ENCODE results near the gene KRTAP10-8. TPM values are rescaled to one million over a fixed set of nuclear protein-coding genes. Genes with fewer than 3 reads are reported as not detected.
"Not testable (repeated sequence)": the region's sequence is repeated elsewhere in the genome, so short reads cannot be mapped to it uniquely, and the experiment has no call there.

Gene KRTAP10-8
- total RNA-seq, 1 donor from 2014 or later: not detected

DNA sequence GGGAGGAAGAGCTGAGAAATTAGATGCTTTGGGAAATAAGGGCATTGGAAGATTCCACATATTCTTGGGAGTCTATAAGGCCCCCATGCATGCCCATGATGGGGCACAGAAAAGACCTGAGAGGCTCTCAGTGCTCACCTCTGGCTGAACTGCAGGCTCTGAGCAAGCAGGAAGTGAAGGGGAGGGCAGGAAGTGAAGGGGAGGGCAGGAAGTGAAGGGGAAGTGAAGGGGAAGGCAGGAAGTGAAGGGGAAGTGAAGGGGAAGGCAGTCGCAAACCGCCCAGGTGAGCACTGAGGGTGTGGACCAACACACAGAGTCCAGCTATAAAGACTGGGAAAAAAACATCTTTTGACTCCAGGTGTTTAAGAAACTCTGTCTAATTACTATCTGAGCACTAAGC, 18.6 kb downstream of the KRTAP10-8 start:
- intact Hi-C loops (cut with DNase I): no loop called here
- DNase-seq (ENCODE audit: missing footprints) (no peak), ATAC-seq (no peak)

DNA sequence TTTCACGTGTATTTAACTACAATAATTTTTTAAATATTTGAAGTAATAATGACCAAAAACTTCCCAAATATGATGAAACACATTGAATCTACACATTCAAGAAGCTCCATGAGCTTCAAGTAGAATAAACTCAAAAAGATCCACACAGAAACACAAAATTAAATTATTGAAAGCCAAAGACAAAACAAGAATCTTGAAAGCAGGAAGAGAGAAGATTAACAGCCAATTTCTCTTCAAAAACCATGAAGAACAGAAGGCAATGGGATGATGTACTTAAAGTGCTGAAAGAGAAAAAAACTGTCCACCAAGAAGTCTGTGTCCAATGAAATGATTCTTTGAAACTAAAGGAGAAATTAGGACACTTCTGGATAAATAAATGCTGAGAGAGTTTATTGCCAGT, 20.2 kb downstream of the KRTAP10-8 start:
- DNase-seq (ENCODE audit: missing footprints) (no peak), ATAC-seq (no peak)
- intact Hi-C loops (cut with DNase I): no loop called here

DNA sequence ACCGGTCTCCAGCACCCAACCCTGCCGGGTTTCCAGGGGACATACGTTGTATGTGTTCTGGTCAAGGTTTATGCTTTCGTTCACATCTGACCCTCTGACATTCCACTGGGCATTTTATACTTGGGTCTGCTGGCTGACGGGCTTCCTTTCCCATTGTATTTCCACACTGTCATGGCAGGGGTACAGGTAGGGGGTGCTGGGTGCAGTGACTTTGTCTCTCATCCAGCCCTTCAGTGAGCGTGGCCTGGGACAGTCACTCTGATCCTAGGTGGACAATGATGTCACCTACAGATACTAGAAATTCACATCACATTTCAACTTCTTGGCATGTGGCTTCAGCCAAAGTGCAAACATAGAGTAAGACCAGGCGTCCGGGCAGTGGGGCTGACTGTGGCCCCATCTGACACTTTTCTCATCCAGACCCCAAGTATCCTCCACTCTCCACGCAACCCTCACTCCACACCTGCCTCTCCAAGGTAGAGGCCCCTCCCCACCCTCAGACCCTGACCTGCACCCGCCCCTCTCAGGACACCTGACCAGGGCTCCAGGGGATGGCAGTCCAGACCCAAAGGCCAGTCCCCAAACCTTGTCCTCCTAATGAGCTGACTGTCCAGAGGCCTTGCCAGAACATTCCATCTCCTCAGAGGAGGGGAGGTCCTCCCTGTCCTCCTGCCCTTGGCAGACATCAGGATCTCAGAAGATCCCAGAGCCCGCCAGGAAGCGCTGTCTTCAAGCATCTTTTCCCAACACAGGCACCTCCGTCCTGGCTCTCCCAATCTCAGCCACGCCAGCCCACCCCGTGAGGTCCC, 24.5 kb downstream of the KRTAP10-8 start:
- intact Hi-C loops (cut with DNase I): no loop called here
- DNase-seq (ENCODE audit: missing footprints): no peak
- ATAC-seq: no peak

GRCh38 chr21:44637018-44637850, 25.4 kb downstream of the KRTAP10-8 start, which contains the start of gene KRTAP10-10:
Gene KRTAP10-10, plus strand, starts transcription at chr21:44637356. Its CDS starts 62 bp downstream, at chr21:44637418.
- intact Hi-C loops (cut with DNase I): no loop called here
- ATAC-seq (no peak), DNase-seq (ENCODE audit: missing footprints) (no peak)

- intact Hi-C loops (cut with DNase I); DNase-seq (ENCODE audit: missing footprints); ATAC-seq: not testable (repeated sequence)
These were observed 26.0 kb downstream of the KRTAP10-8 start for GRCh38 chr21:44637851-44638348.

DNA sequence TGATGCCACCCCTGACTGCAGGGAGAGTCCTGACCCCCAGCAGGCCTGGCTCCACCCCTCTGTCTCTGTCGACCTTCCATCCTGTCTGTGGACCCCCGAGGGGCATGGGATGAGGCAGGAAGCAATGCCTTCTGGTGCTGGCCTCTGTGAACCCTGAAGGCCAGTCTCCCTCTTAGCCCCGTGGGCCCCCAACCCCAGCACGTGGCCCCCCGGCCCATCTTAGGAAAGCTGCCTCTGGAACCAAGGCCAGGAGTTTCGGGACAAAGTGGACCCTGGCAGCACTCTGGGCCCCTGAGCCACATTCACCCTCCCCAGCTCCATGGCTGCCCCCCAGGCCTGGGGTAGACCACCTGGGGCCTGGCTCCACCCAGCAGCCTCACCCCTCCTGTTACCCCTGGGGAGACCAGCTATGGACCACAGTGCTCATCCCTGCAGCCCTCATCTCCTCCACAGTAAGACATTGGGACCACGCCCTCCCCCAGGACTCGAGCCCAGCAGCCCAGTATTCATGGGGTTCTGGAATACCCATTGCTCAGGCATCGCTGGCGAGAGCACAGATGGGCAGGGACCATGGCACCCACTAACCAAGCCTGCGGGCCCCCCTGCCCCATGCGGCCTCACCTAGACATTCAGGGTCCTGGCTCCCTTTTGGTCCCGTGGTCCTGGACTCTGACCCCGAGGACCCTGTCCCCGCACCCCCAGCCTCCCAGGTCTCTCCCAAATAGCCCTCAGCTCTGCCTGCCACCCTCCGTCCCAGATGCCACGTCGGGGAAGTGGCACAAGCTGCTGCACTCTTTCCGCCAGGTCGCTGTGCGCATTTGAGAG, 26.8 kb downstream of the KRTAP10-8 start:
- intact Hi-C loops (cut with DNase I); DNase-seq (ENCODE audit: missing footprints): not testable (repeated sequence)

GRCh38 chr21:44639331-44639655, 27.4 kb downstream of the KRTAP10-8 start:
- no peak for DNase-seq (ENCODE audit: missing footprints)
- no peak for ATAC-seq
- intact Hi-C loops (cut with DNase I): no loop called here

More for the DNA sequence above, 26.8 kb downstream of the KRTAP10-8 start:
- ATAC-seq: not testable (repeated sequence)

DNA sequence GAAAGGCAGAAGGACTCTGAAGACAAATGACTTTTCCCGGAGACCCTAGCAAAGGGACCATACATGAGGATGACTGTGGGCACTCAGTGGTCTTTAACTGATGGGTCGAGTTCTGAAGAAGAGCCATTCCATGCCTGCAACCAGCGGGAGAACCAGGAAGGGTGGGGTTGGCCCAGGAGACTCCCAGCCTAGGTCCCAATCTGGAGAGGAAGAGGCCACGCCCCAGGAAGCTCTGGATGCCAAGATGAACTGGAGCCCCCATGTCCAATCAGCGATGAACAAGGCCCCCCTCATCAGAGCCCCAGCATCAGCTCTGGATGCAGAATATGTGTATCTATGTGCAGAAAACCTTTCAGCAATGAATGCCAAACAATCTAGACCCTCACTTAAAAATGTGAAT, 28.9 kb downstream of the KRTAP10-8 start:
- intact Hi-C loops (cut with DNase I): no loop called here
- DNase-seq (ENCODE audit: missing footprints) (no peak), ATAC-seq (no peak)

GRCh38 chr21:44643741-44644310, 31.9 kb downstream of the KRTAP10-8 start:
- intact Hi-C loops (cut with DNase I): no loop called here
- DNase-seq (ENCODE audit: missing footprints) (no peak), ATAC-seq (no peak)

DNA sequence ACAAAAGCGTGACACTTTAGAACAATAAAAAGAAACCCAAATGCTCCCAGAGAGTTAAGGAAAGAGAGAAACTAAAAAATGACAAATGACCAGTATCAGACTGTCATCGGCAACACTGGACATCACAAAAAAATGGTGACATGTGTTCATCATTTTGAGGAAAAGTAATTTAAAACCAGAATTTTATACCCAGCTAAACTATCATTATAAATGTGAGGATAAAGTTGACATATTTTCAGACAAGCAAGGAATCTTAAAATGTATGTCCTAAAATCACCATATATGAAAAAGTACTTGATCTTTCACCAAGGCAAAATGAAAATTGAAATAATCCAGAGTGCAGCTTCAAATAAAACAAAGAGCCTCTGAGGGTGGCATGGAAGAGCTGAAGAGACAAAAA, 33.0 kb downstream of the KRTAP10-8 start:
- intact Hi-C loops (cut with DNase I): no loop called here
- ATAC-seq: no peak
- no peak for DNase-seq (ENCODE audit: missing footprints)

DNA sequence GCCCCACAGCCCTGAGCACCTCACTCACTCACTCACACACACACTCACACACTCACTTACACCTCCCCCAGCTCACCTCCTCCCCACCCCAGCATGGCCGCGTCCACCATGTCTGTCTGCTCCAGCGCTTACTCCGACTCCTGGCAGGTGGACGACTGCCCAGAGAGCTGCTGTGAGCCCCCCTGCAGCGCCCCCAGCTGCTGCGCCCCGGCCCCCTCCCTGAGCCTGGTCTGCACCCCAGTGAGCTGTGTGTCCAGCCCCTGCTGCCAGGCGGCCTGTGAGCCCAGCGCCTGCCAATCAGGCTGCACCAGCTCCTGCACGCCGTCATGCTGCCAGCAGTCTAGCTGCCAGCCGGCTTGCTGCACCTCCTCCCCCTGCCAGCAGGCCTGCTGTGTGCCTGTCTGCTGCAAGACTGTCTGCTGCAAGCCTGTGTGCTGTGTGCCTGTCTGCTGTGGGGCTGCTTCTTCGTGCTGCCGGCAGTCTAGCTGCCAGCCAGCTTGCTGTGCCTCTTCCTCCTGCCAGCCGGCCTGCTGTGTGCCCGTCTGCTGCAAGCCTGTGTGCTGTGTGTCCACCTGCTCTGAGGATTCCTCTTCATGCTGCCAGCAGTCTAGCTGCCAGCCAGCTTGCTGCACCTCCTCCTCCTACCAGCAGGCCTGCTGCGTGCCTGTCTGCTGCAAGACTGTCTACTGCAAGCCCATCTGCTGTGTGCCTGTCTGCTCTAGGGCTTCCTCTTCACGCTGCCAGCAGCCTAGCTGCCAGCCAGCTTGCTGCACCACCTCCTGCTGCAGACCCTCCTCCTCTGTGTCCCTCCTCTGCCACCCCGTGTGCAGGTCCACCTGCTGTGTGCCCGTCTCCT, 34.7 kb downstream of the KRTAP10-8 start, which contains the start of gene KRTAP10-11:
TSS of gene KRTAP10-11 (plus strand) at position 49 of the 856 bp plus-strand sequence. CDS start at position 94, 45 bp downstream.
- DNase-seq (ENCODE audit: missing footprints); intact Hi-C loops (cut with DNase I); ATAC-seq: not testable (repeated sequence)

GRCh38 chr21:44647222-44647552, 35.3 kb downstream of the KRTAP10-8 start:
- DNase-seq (ENCODE audit: missing footprints) (no peak), ATAC-seq (no peak)
- intact Hi-C loops (cut with DNase I): no loop called here

- DNase-seq (ENCODE audit: missing footprints) (no peak), ATAC-seq (no peak)
These were observed 36.9 kb downstream of the KRTAP10-8 start for GRCh38 chr21:44648557-44649311.

DNA sequence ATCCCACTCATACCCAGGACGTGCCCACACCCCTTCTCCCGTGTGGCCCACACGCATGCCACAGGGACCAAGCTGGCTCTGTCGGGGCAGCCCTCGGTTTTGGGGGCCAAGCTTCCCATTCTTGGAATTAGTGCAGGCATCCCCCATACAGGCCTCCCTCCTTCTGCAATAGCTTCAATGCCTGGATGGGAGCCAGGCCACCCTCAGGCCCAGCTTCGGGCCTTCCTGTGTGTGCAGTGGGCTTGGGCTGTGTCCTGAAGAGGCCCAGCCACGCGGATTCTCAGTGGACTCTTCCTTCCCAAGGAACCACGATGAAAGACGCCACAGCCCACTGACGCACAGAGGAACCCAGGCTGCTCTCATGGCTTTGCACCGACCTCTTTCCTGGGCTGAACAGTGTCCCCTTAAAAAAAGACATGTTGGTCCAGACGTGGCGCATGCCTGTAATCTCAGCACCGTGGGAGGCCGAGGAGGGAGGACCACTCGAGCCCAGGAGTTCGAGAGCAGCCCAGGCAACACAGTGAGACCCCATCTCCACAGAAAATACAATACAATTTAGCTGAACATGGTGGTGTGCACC, 37.7 kb downstream of the KRTAP10-8 start:
- intact Hi-C loops (cut with DNase I): no loop called here
- DNase-seq (ENCODE audit: missing footprints) (no peak), ATAC-seq (no peak)

More at GRCh38 chr21:44648557-44649311, 36.9 kb downstream of the KRTAP10-8 start:
- intact Hi-C loops (cut with DNase I): no loop called here

DNA sequence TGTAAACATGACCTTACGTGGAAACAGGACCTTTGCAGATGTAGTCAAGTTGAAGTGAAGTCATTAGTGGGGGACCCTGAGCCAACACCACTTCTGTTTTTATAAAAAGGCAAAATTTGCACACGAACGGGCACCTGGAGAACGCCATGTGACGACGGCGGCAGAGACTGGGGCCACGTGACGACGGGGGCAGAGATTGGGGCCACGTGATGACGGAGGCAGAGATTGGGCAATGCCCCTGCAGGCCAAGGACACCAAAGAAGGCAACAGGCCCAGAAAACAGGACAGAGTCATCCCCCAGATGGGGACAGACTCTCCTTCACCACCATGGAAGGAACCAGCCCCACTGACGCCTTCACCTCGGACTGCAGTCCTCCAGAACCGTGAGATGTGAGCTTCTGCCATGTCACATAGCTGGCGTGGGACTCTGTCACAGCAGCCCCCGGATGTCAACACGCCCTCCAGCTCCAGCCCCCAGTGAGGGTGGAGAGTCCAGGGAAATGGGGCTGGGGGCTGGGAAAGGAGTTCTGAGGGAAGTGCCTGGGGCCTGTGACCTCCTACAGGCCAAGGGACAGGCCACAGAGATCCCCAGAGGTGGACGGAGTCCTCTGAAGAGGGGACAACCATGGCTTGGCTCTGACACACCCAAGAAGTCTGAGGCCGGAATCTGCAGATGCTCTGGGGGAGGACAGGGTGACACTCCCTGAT, 38.5 kb downstream of the KRTAP10-8 start:
- intact Hi-C loops (cut with DNase I): no loop called here
- ATAC-seq: no peak
- DNase-seq (ENCODE audit: missing footprints): no peak
